Measurements from ENCODE around the gene PIK3C2B.

Gene PIK3C2B

GRCh38 chr1:204451352-204452124 lies 43.1 kb downstream of the PIK3C2B start:
- Histone ChIP-seq H3K9me3 (ENCODE audit: control insufficient read depth, low read length) (no peaks in the 10 kb centered on the region), H3K36me3 (ENCODE audit: control insufficient read depth, insufficient read depth, low read length) (peaks cover 32% of the 10 kb centered on the region), H3K4me3 (ENCODE audit: insufficient read depth, low read depth, low read length, poor library complexity, severe bottlenecking) (no peak overlapping the region), H3K27me3 (replicated peaks; ENCODE audit: control insufficient read depth, insufficient read depth, low read length, poor library complexity, severe bottlenecking) (no peaks in the 10 kb centered on the region), H3K27ac (ENCODE audit: insufficient read depth, low read length, poor library complexity, severe bottlenecking) (peak overlapping the region; percentile 85), H3K4me1 (ENCODE audit: control insufficient read depth, insufficient read depth, low read length, poor library complexity, severe bottlenecking) (peaks cover 36% of the 10 kb centered on the region)
- no peak for DNase-seq

GRCh38 chr1:204450461-204451257 lies 43.9 kb downstream of the PIK3C2B start:
- Histone ChIP-seq H3K27ac (ENCODE audit: insufficient read depth, low read length, poor library complexity, severe bottlenecking) (peak overlapping the region; percentile 55), H3K9me3 (ENCODE audit: control insufficient read depth, low read length) (no peaks in the 10 kb centered on the region), H3K4me1 (ENCODE audit: control insufficient read depth, insufficient read depth, low read length, poor library complexity, severe bottlenecking) (peaks cover 37% of the 10 kb centered on the region), H3K36me3 (ENCODE audit: control insufficient read depth, insufficient read depth, low read length) (peaks cover 24% of the 10 kb centered on the region), H3K4me3 (ENCODE audit: insufficient read depth, low read depth, low read length, poor library complexity, severe bottlenecking) (no peak overlapping the region), H3K27me3 (replicated peaks; ENCODE audit: control insufficient read depth, insufficient read depth, low read length, poor library complexity, severe bottlenecking) (no peaks in the 10 kb centered on the region)
- DNase-seq: no peak

GRCh38 chr1:204449678-204450280 lies 44.8 kb downstream of the PIK3C2B start:
- H3K36me3 ChIP-seq (ENCODE audit: control insufficient read depth, insufficient read depth, low read length): peaks cover 21% of the 10 kb centered on the region
- DNase-seq: no peak
- H3K4me3 ChIP-seq (ENCODE audit: insufficient read depth, low read depth, low read length, poor library complexity, severe bottlenecking): no peak overlapping the region
- H3K27me3 ChIP-seq (replicated peaks; ENCODE audit: control insufficient read depth, insufficient read depth, low read length, poor library complexity, severe bottlenecking): no peaks in the 10 kb centered on the region
- H3K4me1 ChIP-seq (ENCODE audit: control insufficient read depth, insufficient read depth, low read length, poor library complexity, severe bottlenecking): peaks cover 36% of the 10 kb centered on the region
- H3K9me3 ChIP-seq (ENCODE audit: control insufficient read depth, low read length): no peaks in the 10 kb centered on the region
- H3K27ac ChIP-seq (ENCODE audit: insufficient read depth, low read length, poor library complexity, severe bottlenecking): peak overlapping the region; percentile 55

- Histone ChIP-seq H3K27ac (ENCODE audit: insufficient read depth, low read length, poor library complexity, severe bottlenecking) (peak overlapping the region; percentile 43), H3K36me3 (ENCODE audit: control insufficient read depth, insufficient read depth, low read length) (peaks cover 24% of the 10 kb centered on the region), H3K4me1 (ENCODE audit: control insufficient read depth, insufficient read depth, low read length, poor library complexity, severe bottlenecking) (peaks cover 35% of the 10 kb centered on the region), H3K9me3 (ENCODE audit: control insufficient read depth, low read length) (no peaks in the 10 kb centered on the region), H3K27me3 (replicated peaks; ENCODE audit: control insufficient read depth, insufficient read depth, low read length, poor library complexity, severe bottlenecking) (no peaks in the 10 kb centered on the region), H3K4me3 (ENCODE audit: insufficient read depth, low read depth, low read length, poor library complexity, severe bottlenecking) (no peak overlapping the region)
- peak in 1 of 3 donors; percentile 13 for DNase-seq
These were observed 45.5 kb downstream of the PIK3C2B start for GRCh38 chr1:204448991-204449677.

- Histone ChIP-seq H3K36me3 (ENCODE audit: control insufficient read depth, insufficient read depth, low read length) (peaks cover 31% of the 10 kb centered on the region), H3K4me1 (ENCODE audit: control insufficient read depth, insufficient read depth, low read length, poor library complexity, severe bottlenecking) (peaks cover 29% of the 10 kb centered on the region)
These were observed 46.2 kb downstream of the PIK3C2B start for GRCh38 chr1:204448344-204448964.

GRCh38 chr1:204447736-204448135 lies 46.9 kb downstream of the PIK3C2B start:
- H3K36me3 ChIP-seq (ENCODE audit: control insufficient read depth, insufficient read depth, low read length): peaks cover 38% of the 10 kb centered on the region
- peaks cover 23% of the 10 kb centered on the region for H3K4me1 ChIP-seq (ENCODE audit: control insufficient read depth, insufficient read depth, low read length, poor library complexity, severe bottlenecking)
- DNase-seq: no peak
- no peaks in the 10 kb centered on the region for H3K27me3 ChIP-seq (replicated peaks; ENCODE audit: control insufficient read depth, insufficient read depth, low read length, poor library complexity, severe bottlenecking)
- no peak overlapping the region for H3K27ac ChIP-seq (ENCODE audit: insufficient read depth, low read length, poor library complexity, severe bottlenecking)
- no peaks in the 10 kb centered on the region for H3K9me3 ChIP-seq (ENCODE audit: control insufficient read depth, low read length)
- H3K4me3 ChIP-seq (ENCODE audit: insufficient read depth, low read depth, low read length, poor library complexity, severe bottlenecking): no peak overlapping the region

More at GRCh38 chr1:204448344-204448964, 46.2 kb downstream of the PIK3C2B start:
- DNase-seq: no peak
- Histone ChIP-seq H3K9me3 (ENCODE audit: control insufficient read depth, low read length) (no peaks in the 10 kb centered on the region), H3K27ac (ENCODE audit: insufficient read depth, low read length, poor library complexity, severe bottlenecking) (no peak overlapping the region), H3K27me3 (replicated peaks; ENCODE audit: control insufficient read depth, insufficient read depth, low read length, poor library complexity, severe bottlenecking) (no peaks in the 10 kb centered on the region), H3K4me3 (ENCODE audit: insufficient read depth, low read depth, low read length, poor library complexity, severe bottlenecking) (no peak overlapping the region)

- Histone ChIP-seq H3K4me3 (ENCODE audit: insufficient read depth, low read depth, low read length, poor library complexity, severe bottlenecking) (no peak overlapping the region), H3K36me3 (ENCODE audit: control insufficient read depth, insufficient read depth, low read length) (peaks cover 43% of the 10 kb centered on the region), H3K27me3 (replicated peaks; ENCODE audit: control insufficient read depth, insufficient read depth, low read length, poor library complexity, severe bottlenecking) (no peaks in the 10 kb centered on the region), H3K27ac (ENCODE audit: insufficient read depth, low read length, poor library complexity, severe bottlenecking) (no peak overlapping the region), H3K4me1 (ENCODE audit: control insufficient read depth, insufficient read depth, low read length, poor library complexity, severe bottlenecking) (peaks cover 18% of the 10 kb centered on the region), H3K9me3 (ENCODE audit: control insufficient read depth, low read length) (no peaks in the 10 kb centered on the region)
- DNase-seq: no peak
These were observed 47.4 kb downstream of the PIK3C2B start for GRCh38 chr1:204447190-204447589.

- H3K27me3 ChIP-seq (replicated peaks; ENCODE audit: control insufficient read depth, insufficient read depth, low read length, poor library complexity, severe bottlenecking): no peaks in the 10 kb centered on the region
- H3K4me3 ChIP-seq (ENCODE audit: insufficient read depth, low read depth, low read length, poor library complexity, severe bottlenecking): no peak overlapping the region
- peak; percentile 58 to 67 (median 62) for DNase-seq
- peaks cover 50% of the 10 kb centered on the region for H3K36me3 ChIP-seq (ENCODE audit: control insufficient read depth, insufficient read depth, low read length)
- peaks cover 13% of the 10 kb centered on the region for H3K4me1 ChIP-seq (ENCODE audit: control insufficient read depth, insufficient read depth, low read length, poor library complexity, severe bottlenecking)
- peak overlapping the region; percentile 52 for H3K27ac ChIP-seq (ENCODE audit: insufficient read depth, low read length, poor library complexity, severe bottlenecking)
- no peaks in the 10 kb centered on the region for H3K9me3 ChIP-seq (ENCODE audit: control insufficient read depth, low read length)
These were observed 48.0 kb downstream of the PIK3C2B start for GRCh38 chr1:204446413-204447111.

GRCh38 chr1:204445860-204446412 lies 48.7 kb downstream of the PIK3C2B start:
- DNase-seq: peak; percentile 29 to 43 (median 37)
- Histone ChIP-seq H3K27me3 (replicated peaks; ENCODE audit: control insufficient read depth, insufficient read depth, low read length, poor library complexity, severe bottlenecking) (no peaks in the 10 kb centered on the region), H3K36me3 (ENCODE audit: control insufficient read depth, insufficient read depth, low read length) (peaks cover 56% of the 10 kb centered on the region)

More at GRCh38 chr1:204445860-204446412, 48.7 kb downstream of the PIK3C2B start:
- H3K9me3 ChIP-seq (ENCODE audit: control insufficient read depth, low read length): no peaks in the 10 kb centered on the region
- H3K27ac ChIP-seq (ENCODE audit: insufficient read depth, low read length, poor library complexity, severe bottlenecking): no peak overlapping the region
- H3K4me1 ChIP-seq (ENCODE audit: control insufficient read depth, insufficient read depth, low read length, poor library complexity, severe bottlenecking): peaks cover 13% of the 10 kb centered on the region
- H3K4me3 ChIP-seq (ENCODE audit: insufficient read depth, low read depth, low read length, poor library complexity, severe bottlenecking): no peak overlapping the region

Data from effector memory CD4-positive, alpha-beta T cell (primary cell).